HG03280 (cell line): ENCODE measurements around the gene KCNIP4.

Experiments
- ATAC-seq: cut with Tn5 transposase; IDR thresholded peaks from one replicate; pipeline ENCODE4 v1.9.1; 2021; ENCODE audit warnings: mild to moderate bottlenecking, moderate library complexity; ENCODE audit not compliant: unreplicated experiment

The KCNIP4 gene

DNA sequence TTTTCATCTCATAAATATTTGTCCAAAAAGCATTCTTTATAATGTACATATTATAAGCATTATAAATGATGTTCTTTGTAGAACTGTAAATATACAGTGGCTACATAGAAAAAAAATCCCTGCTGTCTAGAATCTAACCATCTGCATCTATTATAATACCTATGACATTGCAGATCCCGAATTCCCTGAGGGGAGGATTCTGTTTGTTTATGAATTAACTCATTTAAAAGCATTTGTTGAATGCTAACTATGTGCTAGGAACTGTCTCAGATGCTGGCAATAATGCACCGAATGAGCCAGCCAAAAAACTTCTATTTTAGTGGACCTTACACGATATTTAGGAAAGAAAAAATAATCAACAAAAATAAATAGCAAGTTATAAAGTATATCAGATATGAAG, 1058.7 kb downstream of the KCNIP4 start:
- ATAC-seq = no peak

DNA sequence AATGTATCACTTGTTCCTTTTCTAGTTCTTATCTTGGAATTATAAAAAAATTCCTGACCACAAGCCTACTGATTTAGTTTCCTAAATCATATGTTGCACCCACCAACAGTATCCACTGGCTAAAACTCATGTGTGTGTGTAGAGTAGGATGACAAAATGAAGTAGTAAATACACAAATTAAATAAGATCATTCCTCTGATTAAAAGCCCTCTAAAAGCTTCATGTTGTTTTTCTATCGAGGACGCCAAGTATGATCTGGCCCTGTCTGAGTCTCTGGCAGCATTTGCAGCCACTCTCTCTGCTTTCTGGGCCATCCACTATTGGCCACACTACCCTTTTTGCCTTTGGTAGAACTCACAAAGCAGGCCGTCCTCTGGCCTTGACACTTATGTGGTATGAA, 1064.9 kb downstream of the KCNIP4 start:
- ATAC-seq = no peak

DNA sequence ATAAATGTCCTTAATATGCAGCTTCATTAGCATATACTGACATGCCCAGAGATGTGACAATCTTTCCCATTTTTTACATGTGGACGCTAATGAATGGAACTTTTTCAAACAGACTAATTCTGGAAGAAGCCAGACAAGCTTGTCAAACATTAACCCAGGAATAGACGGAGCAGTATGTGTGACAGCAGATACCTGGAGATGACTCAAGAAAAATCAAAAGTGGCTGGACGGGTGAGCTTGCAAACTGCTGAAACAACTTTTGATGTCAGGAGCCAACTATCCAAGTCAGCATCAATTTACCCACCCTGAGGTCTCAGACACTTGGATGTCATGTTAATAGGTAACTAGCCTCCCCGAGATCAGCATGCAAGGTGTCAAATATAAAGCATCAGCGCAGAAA, 1065.3 kb downstream of the KCNIP4 start:
- no peak for ATAC-seq

DNA sequence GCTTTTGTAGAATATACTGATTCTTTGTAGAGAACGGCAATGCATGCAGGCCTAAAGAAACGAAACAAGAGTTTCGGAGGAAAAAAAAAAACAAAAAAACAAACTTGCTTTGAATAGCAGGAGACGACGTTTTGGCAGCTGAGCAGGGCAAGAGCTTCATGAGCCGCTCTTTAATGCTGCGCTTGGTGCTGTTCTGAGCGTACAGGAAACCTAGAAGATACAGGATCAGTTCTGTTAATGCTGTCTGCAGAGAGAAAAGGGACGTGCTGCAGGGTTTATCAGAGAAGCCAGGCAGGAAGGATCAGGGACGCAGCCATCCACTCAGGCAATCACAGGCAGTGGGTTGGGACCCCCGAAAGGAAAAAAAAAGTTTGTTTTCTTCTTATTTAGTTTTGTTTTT, 1066.1 kb downstream of the KCNIP4 start:
- ATAC-seq = no peak

DNA sequence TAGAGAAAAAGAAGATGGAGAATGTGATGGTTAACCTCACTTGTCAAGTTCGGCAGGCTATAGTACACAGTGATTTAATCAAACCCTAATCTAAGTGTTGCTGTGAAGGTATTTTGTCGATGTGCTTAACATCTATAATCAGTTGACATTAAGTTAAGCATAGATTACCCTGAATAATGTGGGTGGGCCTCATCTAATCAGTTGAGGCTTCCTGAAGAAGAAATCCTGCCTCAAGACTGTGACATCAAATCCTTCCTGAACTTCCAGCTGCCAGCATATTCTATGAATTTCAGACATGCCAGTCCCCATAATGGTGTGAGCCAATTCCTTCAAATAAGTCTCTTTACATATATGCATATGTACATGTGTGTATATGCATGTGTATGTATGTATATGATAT, 1066.9 kb downstream of the KCNIP4 start:
- ATAC-seq = no peak

DNA sequence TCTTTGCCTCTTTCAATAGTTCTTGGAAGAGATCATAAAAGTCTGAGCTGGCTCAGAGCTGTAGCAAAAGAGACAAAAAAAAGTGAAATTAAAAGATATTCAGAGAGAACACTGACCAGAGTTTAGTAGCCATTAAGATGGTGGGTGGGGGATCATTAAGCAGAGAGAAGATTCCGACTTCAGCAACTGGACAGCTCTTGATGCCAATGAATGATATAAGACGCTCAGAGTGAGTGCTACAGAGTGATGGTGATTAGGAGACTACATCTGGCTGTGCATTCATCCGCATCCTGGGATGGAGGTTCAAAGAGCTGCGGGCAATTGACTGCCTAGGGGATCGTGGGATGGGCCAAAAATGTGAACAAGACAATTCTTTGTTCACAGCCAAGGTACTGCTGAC, 1069.8 kb downstream of the KCNIP4 start:
- ATAC-seq = no peak

DNA sequence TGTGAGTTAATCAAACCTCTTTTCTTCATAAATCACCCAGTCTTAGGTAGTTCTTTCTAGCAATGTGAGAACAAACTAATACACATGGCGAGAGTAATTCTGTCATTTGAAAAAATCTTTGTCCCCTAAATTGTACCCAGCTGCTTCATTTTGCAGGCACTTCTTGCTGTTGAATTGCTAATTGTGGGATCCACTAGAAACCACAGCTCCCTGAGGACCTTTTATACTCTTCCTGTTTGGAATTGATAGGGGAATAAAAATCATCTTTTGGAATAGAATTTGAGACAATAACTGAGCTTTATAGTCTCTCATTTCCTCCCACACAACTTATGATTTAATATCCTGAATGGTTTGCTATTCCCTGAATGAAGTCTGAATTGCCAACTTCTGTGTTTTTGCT, 1078.1 kb downstream of the KCNIP4 start:
- no peak for ATAC-seq

DNA sequence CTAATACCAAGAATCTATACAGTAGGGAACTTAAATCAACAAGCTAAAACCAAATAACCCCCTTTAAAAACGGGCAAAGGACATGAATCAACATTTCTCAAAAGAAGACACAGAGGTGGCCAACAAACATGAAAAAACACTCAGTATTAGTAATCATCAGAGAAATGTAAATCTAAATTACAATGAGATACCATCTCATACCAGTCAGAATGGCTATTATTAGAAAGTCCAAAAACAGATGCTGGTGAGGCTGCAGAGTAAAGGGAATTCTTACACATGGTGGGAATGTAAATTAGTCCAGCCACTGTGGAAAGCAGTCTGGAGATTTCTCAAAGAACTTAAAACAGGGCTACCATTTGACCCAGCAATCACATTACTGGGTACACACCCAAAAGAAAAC, 1080.5 kb downstream of the KCNIP4 start:
- no peak for ATAC-seq

DNA sequence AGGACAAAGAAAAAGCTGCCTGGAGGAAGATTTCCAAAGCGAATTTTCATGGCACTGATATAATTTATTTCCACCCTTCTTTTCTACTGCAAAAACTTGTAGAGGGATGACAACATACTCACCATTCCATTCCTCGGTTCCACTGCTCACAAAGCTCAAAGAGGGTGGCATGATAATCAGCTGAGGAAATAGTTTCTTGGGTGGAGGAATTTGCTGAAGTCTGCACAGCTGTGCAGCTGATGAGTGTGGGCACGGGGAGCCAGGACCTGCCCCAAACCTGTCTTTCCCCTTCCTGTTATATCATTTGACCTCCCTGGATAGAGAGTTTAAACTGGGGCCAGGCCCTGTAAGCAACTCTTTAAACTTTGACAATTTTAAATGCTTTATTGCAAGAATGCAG, 1087.7 kb downstream of the KCNIP4 start:
- no peak for ATAC-seq

DNA sequence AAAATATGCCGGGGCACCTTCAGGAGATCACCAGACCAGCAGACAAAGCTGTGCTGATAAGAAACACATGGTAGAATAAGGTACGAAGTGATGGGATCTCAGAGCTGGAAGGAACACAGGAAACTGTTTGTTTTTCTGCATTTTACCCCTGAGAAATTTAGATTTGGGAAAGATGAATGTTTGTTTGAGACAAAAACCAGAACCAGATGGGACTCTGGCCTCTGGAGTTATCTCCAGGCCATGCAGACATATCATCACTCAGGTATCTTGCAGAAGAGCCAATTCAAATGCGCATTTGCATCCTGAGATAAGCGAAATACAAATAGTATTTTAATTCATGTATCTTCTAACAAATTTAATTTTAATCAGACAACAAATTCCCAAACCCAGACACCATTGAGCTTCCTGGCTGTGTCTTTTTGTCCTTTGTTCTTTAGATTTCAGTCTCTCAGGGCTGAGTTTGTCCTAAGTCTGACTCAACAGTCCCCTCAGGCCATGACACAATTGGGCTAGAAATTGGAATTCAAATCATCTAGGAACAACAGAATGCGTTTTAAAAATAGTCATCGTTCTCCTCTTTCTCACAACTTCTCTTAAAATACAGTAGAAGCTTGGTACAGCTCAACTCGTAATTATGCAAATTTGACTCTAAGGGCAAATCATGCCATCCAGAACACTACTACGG, 1089.3 kb downstream of the KCNIP4 start:
- ATAC-seq = no peak

DNA sequence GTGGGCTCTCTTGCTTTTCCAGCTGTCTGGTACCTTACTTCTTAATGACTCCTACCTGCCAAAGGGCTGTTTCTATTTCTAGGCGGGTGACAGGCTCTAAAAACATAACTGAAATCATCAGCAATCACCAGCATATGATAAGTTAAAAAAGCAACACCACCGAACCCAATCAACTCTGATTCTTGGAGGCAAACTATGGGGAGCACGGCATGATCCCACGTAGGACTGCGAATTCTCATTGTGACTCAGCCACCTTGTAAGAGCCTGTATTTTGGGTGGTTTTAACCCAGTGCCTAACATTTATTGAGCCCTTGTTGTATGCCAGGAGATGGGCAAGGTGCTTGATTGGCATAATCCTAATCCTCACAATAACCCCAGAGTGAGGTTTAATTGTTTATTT, 1091.5 kb downstream of the KCNIP4 start:
- no peak for ATAC-seq

DNA sequence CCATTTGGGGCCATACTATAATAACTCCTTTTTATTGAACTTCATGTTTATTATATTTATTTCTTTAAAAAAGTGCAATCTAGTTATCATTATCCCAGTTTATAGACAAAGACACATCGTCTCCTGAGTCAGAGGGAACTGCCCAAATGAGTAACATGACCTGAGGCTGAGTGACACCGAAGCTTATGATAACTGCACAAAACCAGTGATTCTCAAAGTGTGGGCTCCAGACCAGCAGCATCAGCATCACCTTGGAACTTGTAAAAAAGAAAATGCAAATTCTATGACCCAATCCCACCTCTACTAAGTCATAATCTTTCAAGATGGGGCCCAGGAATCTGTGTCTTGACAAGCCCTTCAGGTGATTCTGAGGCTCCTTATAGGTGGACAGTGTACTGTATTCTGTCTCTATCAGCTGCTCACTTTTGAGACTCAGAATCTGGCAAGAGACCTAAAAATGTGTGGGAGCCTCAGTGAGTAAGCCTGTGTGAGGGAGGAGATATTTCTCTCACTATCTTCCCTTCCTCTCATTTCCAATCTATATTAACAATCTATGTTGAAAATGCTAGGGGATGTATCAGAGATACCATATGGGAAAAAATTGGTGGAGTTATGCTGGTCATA, 1101.3 kb downstream of the KCNIP4 start:
- no peak for ATAC-seq

DNA sequence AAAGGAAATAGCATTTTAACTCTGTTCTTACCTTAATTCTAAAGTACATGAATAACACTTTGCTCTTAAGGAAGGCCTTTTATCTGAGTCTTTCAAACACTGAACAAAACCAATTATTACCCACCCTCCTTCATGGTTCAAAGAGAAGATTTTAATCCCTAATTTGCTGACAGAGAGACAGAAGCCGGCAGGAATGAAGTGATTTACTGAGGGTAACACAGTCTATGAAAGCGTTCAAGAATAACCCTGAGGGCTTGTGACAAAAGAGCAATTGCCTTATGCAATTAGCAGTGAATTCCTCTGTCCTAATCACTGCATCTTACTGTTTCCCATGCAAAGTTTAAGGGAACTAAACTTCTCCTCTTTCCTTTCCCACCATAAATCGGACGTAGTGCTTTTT, 1104.3 kb downstream of the KCNIP4 start:
- ATAC-seq = no peak

DNA sequence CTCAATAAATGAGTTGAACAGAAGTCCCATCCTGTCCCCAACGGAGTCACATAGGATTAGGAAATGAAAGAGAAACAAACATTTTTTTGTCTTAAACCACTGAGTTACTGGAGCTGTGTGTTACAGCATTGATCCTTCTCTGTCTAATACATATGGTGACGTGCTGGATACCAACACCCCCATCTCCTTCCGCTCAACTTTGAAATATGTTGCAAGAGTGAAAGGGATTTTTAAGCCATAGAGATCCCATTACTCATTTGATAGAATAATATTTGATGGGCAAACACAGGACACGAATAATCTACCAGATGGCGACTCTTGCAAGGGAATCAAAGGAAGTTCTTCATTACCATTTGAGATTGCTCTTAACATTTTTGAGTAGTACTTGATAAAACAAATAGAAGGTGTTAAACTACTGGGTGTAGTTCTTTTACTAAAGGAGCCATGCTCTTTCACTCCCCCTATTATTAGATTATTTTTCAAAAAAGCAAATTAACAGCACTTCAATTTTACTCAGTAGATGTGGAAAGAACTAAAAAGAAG, 1107.9 kb downstream of the KCNIP4 start:
- ATAC-seq = no peak

DNA sequence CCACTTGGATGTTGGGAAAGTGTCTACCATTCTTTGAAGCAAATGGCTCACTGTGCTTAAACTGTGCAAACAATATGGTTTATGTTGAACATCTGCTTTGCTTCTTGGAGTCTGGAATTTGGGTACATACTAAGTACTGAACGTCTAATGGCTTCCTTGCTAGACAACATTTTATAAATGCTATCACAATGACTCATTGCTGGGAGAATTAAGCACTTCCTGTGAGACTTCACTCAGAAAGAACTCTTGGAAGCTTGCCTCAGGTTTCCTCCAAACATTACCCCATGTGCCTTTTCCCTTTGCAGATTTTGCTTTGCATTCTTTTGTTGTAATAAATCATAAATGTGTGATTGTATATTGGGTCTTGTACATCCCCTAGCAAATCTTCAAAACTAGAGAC, 1108.6 kb downstream of the KCNIP4 start:
- ATAC-seq = no peak

DNA sequence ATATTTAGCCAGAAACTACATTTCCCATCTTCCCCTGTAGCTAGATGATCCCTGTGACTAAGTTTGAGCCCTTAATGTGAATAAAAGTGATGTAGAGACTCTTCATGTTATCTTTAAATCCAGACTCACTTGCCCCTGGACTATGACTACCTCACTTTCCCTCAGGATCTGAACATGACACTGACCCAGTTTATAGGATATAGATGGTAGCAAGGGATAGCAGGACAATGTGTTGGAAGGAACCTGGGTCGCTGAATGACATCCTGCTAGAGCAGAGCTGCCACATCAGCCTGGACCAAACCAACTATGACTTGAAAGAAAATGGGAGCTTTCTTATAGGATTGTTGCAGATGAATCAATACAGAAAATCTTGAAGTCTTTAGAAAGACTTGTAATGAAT, 1110.1 kb downstream of the KCNIP4 start:
- no peak for ATAC-seq

DNA sequence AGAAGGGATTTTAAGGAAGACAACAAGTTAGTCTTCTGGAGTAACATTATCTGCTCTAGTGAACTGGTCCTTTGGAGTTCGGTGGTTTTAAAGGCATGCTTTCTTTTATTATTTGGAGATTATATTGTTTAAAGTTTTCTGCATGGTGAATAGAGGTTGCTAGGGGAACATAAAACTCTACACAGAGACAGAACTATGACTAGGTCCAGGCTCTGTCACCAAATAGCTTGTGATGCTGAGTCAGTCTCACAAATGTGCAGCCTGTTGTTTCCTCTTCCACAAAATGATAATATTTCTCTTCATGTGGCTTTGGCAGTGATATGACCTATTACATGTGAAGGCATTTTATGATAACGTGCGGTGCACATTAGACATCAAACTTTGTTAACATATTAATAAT, 1115.7 kb downstream of the KCNIP4 start:
- no peak for ATAC-seq

DNA sequence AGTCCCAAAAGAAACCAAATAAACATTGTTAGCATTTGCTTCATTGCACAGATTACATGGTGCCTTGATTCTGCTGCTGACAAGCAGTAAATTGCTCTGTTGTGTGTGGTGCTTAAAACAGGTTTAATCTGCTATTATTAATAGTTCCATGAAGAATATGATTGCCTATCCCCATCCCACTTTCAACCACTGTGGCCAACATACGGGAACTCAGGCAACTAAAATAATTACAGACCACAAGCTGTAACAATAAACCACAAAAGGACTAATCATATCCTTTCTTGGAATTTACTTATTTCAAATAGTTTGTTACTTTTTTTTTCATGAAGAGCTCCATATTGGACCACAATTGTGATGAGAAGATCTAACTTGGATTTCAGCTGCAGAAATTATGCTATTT, 1116.8 kb downstream of the KCNIP4 start:
- no peak for ATAC-seq

DNA sequence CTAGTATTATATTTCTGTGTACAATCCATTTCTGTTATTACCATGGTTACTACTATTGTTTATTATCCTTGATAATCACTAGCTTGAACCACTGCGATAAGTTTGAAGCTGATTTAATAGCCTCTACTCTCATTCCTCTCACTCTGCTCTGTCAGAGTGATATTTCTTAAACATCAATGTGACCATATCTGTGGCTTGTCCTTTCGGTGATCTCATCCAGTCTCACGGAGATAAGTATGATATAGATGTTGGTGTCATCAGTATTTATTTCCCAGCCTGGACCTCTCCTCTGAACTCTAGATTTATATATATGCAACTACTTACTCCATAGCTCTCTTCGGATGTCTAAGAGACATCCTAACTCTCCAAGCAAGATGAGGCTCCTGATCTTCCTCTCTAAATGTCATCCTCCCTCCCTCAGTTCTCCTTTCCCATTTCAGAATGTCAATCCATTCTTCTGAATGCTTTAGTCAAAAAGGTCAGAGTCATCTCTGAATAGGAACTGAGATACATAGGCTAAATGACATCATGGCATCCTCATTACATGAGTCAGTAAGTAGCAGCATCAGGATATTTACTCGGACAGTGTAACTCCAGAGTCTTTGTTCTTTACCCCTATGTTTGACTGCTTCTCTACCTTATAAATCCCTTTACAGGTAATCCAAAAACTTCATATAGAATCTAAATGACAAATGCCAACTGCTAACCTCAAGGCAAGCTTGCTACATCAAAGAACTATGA, 1118.8 kb downstream of the KCNIP4 start:
- ATAC-seq = no peak

DNA sequence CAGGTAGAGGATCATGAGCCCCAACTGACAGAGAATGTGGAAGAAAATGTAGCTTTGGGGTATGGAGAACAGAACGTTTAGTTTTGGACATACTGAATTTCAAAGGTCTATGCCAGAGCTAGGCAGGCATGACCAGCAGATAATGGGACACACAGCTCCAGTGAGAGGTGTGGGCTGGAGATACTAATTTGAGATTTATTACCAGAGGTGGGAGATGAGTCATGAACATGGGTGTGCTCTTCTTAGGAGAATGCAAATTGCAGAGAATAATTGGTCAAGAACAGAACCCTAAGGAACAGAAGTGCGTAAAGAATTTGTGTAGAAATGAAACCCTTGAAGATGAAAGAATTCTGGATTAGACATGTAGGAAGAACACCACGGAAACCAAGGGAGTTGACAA, 1123.1 kb downstream of the KCNIP4 start:
- ATAC-seq = no peak

DNA sequence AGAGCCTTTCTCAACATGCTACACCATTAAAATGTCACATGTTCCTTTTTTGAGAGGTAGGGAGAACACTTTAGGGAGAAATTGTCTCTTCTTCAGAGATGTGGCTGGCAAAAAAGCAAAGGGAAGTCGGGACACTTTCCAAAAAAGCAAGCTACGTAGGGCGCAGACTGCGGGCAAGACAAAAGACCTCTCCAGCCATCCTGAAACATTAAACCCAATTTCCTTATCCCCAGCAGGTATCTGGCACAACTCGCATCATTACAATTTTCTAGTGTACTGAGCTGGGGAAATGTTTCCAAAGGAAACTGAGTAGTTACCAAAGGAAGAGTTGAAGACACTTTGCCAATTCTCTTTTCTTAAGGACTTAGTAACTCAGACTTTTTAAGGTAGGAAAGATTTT, 1132.3 kb downstream of the KCNIP4 start:
- no peak for ATAC-seq

DNA sequence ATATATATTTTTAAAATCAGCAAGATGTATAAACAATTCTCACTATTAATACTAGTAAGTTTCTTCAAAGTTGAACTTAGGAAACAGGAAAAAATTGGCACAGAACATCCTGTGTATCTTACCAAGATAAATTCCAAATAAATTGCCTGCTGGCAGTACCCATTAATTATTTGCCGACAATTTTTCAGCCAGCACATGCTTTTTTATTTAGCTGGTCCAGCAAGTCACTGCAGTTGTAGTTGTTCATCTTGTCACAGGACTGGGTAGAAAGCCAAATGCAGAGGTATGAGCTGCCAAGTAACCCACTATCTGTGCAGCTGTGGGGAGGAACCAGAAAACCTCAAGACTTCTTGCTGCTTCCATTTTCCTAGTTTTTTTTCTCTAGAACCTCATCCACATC, 1134.9 kb downstream of the KCNIP4 start:
- no peak for ATAC-seq
